H9 (cell line): ENCODE results near the gene SOBP. TPM values are rescaled to one million over a fixed set of nuclear protein-coding genes. Genes with fewer than 3 reads are reported as not detected.

ENCODE experiments used
- DNase-seq: peaks from one replicate; pipeline ENCODE4 v3.0.0-alpha.2; 2017
- H2AFZ ChIP-seq: one replicate; pipeline ENCODE4 v1.6.1; 2013; ENCODE audit warnings: mild to moderate bottlenecking, low read length, control low read depth, moderate library complexity
- H2AK5ac ChIP-seq: 2 replicates; pipeline ENCODE4 v1.6.1; 2013; ENCODE audit warnings: low read length, control low read depth, mixed read lengths; ENCODE audit not compliant: insufficient read length
- H2BK120ac ChIP-seq: one replicate; pipeline ENCODE4 v1.6.1; 2013; ENCODE audit warnings: low read depth, mild to moderate bottlenecking, low read length, control low read depth, inconsistent platforms; ENCODE audit not compliant: poor library complexity, severe bottlenecking
- H2BK12ac ChIP-seq: 2 replicates; pipeline ENCODE4 v1.6.1; 2013; ENCODE audit warnings: low read length, control low read depth, mixed read lengths, low read depth; ENCODE audit not compliant: insufficient read length
- H2BK15ac ChIP-seq: 2 replicates; pipeline ENCODE4 v1.6.1; 2013; ENCODE audit warnings: low read depth, low read length, control low read depth
- H2BK20ac ChIP-seq: one replicate; pipeline ENCODE4 v1.6.1; 2013; ENCODE audit warnings: low read depth, mild to moderate bottlenecking, low read length, control low read depth, inconsistent platforms; ENCODE audit not compliant: poor library complexity, severe bottlenecking
- H2BK5ac ChIP-seq: 2 replicates; pipeline ENCODE4 v1.6.1; 2013; ENCODE audit warnings: low read length, control low read depth, mixed read lengths; ENCODE audit not compliant: insufficient read length
- H3K14ac ChIP-seq: 2 replicates; pipeline ENCODE4 v1.6.1; 2013; ENCODE audit warnings: low read length, control low read depth; ENCODE audit not compliant: insufficient read depth
- H3K18ac ChIP-seq: 2 replicates; pipeline ENCODE4 v1.6.1; 2013; ENCODE audit warnings: low read depth, mild to moderate bottlenecking, mixed read lengths, low read length, control low read depth; ENCODE audit not compliant: insufficient read length
- H3K23ac ChIP-seq: 2 replicates; pipeline ENCODE4 v1.6.1; 2013; ENCODE audit warnings: low read length, control low read depth, mixed read lengths, low read depth; ENCODE audit not compliant: insufficient read length
- H3K23me2 ChIP-seq: 2 replicates; pipeline ENCODE4 v1.6.1; 2013; ENCODE audit warnings: low read depth, mild to moderate bottlenecking, mixed read lengths, low read length, control low read depth; ENCODE audit not compliant: insufficient read length, poor library complexity, severe bottlenecking
- H3K27ac ChIP-seq: 2 replicates; pipeline ENCODE4 v1.5.1; 2013; ENCODE audit warnings: low read length, control low read depth, mixed read lengths, low read depth; ENCODE audit not compliant: insufficient read length
- H3K27me3 ChIP-seq: 2 replicates; pipeline ENCODE4 v1.6.1; 2013; ENCODE audit warnings: low read length, control low read depth, inconsistent platforms; ENCODE audit not compliant: insufficient read depth
- H3K4ac ChIP-seq: 2 replicates; pipeline ENCODE4 v1.6.1; 2013; ENCODE audit warnings: low read depth, mild to moderate bottlenecking, control low read depth, inconsistent platforms, low read length, moderate library complexity
- H3K4me1 ChIP-seq: 2 replicates; pipeline ENCODE4 v1.6.1; 2013; ENCODE audit warnings: low read length, control low read depth, inconsistent platforms; ENCODE audit not compliant: insufficient read depth
- H3K4me2 ChIP-seq: 2 replicates; pipeline ENCODE4 v1.6.1; 2013; ENCODE audit warnings: low read length, control low read depth, mixed read lengths; ENCODE audit not compliant: insufficient read length, insufficient read depth
- H3K56ac ChIP-seq: 2 replicates; pipeline ENCODE4 v1.6.1; 2013; ENCODE audit warnings: low read depth, mild to moderate bottlenecking, mixed read lengths, low read length, control low read depth; ENCODE audit not compliant: insufficient read length
- H3K79me1 ChIP-seq: 2 replicates; pipeline ENCODE4 v1.6.1; 2013; ENCODE audit warnings: low read depth, mild to moderate bottlenecking, moderate library complexity, low read length, control low read depth, inconsistent platforms; ENCODE audit not compliant: insufficient read depth, poor library complexity, severe bottlenecking
- H3K79me2 ChIP-seq: 2 replicates; pipeline ENCODE4 v1.6.1; 2013; ENCODE audit warnings: low read length, control low read depth, inconsistent platforms; ENCODE audit not compliant: insufficient read depth
- H3K9ac ChIP-seq: 2 replicates; pipeline ENCODE4 v1.6.1; 2013; ENCODE audit warnings: low read length, control low read depth, mixed read lengths; ENCODE audit not compliant: insufficient read length; ENCODE audit errors: extremely low read depth
- H3K9me3 ChIP-seq: one replicate; pipeline ENCODE4 v1.6.1; 2013; ENCODE audit warnings: low read depth, low read length, inconsistent platforms; ENCODE audit not compliant: control insufficient read depth
- H3T11ph ChIP-seq: one replicate; pipeline ENCODE4 v1.6.1; 2013; ENCODE audit warnings: mild to moderate bottlenecking, low read length, control low read depth, inconsistent platforms
- H4K20me1 ChIP-seq: one replicate; pipeline ENCODE4 v1.6.1; 2013; ENCODE audit not compliant: control insufficient read depth, insufficient read length, insufficient read depth
- H4K5ac ChIP-seq: 2 replicates; pipeline ENCODE4 v1.6.1; 2013; ENCODE audit warnings: low read depth, mild to moderate bottlenecking, mixed read lengths, low read length, control low read depth; ENCODE audit not compliant: insufficient read length
- H4K8ac ChIP-seq: replicated peaks from 2 replicates; pipeline ENCODE4 v1.6.1; 2013; ENCODE audit warnings: low read length, control low read depth, mixed read lengths, low read depth; ENCODE audit not compliant: insufficient read length
- H4K91ac ChIP-seq: 2 replicates; pipeline ENCODE4 v1.6.1; 2013; ENCODE audit warnings: low read depth, mild to moderate bottlenecking, moderate library complexity, mixed read lengths, low read length, control low read depth; ENCODE audit not compliant: insufficient read length
- H3K27ac Mint-ChIP-seq, 3 experiments: 2 replicates in 2 of 3; 3 replicates in 1 of 3; pipeline ENCODE4 v1.8.0; 2020 to 2021; ENCODE audit warnings: mixed read lengths in 3 of 3, mild to moderate bottlenecking in 1 of 3, moderate library complexity in 1 of 3
- H3K27me3 Mint-ChIP-seq: 2 replicates; pipeline ENCODE4 v1.8.0; 2021; ENCODE audit warnings: low read depth, mild to moderate bottlenecking, moderate library complexity, mixed read lengths
- H3K36me3 Mint-ChIP-seq, 3 experiments: 2 replicates in 2 of 3; 3 replicates in 1 of 3; pipeline ENCODE4 v1.8.0; 2020 to 2021; ENCODE audit warnings: low read depth in 3 of 3, mixed read lengths in 3 of 3; ENCODE audit not compliant: insufficient read depth in 1 of 3
- H3K4me1 Mint-ChIP-seq, 2 experiments: 2 replicates each; pipeline ENCODE4 v1.8.0; 2020; ENCODE audit warnings: mixed read lengths in 2 of 2
- H3K4me3 Mint-ChIP-seq, 2 experiments: 2 replicates in 1 of 2; 3 replicates in 1 of 2; pipeline ENCODE4 v1.8.0; 2020 to 2021; ENCODE audit warnings: mild to moderate bottlenecking in 2 of 2, mixed read lengths in 2 of 2, moderate library complexity in 1 of 2
- H3K9me3 Mint-ChIP-seq, 2 experiments: 2 replicates in 1 of 2; 3 replicates in 1 of 2; pipeline ENCODE4 v1.8.0; 2020; ENCODE audit warnings: mild to moderate bottlenecking in 2 of 2, mixed read lengths in 2 of 2, moderate library complexity in 1 of 2
- WGBS: extraction: QIAGEN DNeasy Blood & Tissue Kit; methylation state at CpG from one replicate; pipeline ENCODE4 v1.1.7; 2013; ENCODE audit warnings: missing lambda C conversion rate, low lambda C conversion rate, mixed read lengths; ENCODE audit not compliant: insufficient read length; ENCODE audit errors: extremely low coverage; 5-methylcytosine and 5-hydroxymethylcytosine counted together
- total RNA-seq: library from RNA; stranded (reverse); gene quantifications from 2 replicates; pipeline ENCODE4 v1.2.1, GENCODE V29; 2021
- TF ChIP-seq, protein P1 (sequence below): fragments of 200-600 bp; sonication (generic); conservative IDR thresholded peaks from 3 replicates; pipeline ENCODE4 v1.8.0; 2021; ENCODE audit warnings: antibody characterized with exemption, mild to moderate bottlenecking

The SOBP gene
- total RNA-seq, 1 experiment from 2014 or later = 4.3 TPM

DNA sequence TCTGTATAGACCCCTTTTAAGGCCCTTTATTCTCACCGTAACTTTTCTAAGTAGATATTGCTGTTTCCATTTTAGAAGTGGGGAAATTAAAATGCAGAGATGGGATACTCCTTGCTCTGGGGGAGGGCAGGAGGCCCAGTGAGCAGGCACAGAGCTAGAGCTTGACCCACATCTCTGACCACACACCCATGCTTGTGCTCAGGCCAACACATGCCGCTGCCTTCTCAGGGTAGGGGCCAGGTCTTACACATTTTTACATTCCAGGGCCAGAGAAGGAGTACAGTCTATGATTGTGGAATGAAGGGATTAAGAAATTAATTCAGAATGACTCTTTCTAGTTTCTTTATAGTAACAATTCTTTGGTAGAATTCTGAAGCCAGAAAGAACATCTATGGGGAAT lies 104.8 kb downstream of the SOBP start:
- no peak overlapping the region for H3K4me2 ChIP-seq
- no peak overlapping the region for H2BK120ac ChIP-seq
- no peak overlapping the region for H3K4ac ChIP-seq
- H3K56ac ChIP-seq = no peak overlapping the region
- no peak for DNase-seq
- H2BK15ac ChIP-seq = no peak overlapping the region
- H3K14ac ChIP-seq = no peak overlapping the region
- H3K27me3 Mint-ChIP-seq = no peaks in the 10 kb centered on the region; the same call in 1 of the 2 replicates
- H3K4me1 Mint-ChIP-seq = peaks cover 24 to 27% of the 10 kb centered on the region in 2 experiments
- H4K91ac ChIP-seq = no peak overlapping the region
- no peak overlapping the region for H2AFZ ChIP-seq
- no peak overlapping the region for H3K4me3 Mint-ChIP-seq
- no peak overlapping the region for H4K8ac ChIP-seq
- H2BK12ac ChIP-seq = no peak overlapping the region
- no peak overlapping the region for H2BK5ac ChIP-seq
- no peaks in the 10 kb centered on the region for H3K9me3 ChIP-seq
- no peaks in the 10 kb centered on the region; the same call in 1 of the 2 replicates for H3K4me1 ChIP-seq
- no peak overlapping the region for H3T11ph ChIP-seq
- no peaks in the 10 kb centered on the region for H3K79me1 ChIP-seq
- no peaks in the 10 kb centered on the region for H3K9me3 Mint-ChIP-seq
- H3K18ac ChIP-seq = no peak overlapping the region
- TF ChIP-seq, protein P1, sequence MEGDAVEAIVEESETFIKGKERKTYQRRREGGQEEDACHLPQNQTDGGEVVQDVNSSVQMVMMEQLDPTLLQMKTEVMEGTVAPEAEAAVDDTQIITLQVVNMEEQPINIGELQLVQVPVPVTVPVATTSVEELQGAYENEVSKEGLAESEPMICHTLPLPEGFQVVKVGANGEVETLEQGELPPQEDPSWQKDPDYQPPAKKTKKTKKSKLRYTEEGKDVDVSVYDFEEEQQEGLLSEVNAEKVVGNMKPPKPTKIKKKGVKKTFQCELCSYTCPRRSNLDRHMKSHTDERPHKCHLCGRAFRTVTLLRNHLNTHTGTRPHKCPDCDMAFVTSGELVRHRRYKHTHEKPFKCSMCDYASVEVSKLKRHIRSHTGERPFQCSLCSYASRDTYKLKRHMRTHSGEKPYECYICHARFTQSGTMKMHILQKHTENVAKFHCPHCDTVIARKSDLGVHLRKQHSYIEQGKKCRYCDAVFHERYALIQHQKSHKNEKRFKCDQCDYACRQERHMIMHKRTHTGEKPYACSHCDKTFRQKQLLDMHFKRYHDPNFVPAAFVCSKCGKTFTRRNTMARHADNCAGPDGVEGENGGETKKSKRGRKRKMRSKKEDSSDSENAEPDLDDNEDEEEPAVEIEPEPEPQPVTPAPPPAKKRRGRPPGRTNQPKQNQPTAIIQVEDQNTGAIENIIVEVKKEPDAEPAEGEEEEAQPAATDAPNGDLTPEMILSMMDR = no peak
- H2AK5ac ChIP-seq = no peak overlapping the region
- H4K20me1 ChIP-seq = no peaks in the 10 kb centered on the region
- no peaks in the 10 kb centered on the region for H3K23me2 ChIP-seq
- H4K5ac ChIP-seq = no peak overlapping the region
- H3K27ac Mint-ChIP-seq = no peak overlapping the region
- no peaks in the 10 kb centered on the region for H3K79me2 ChIP-seq
- H3K23ac ChIP-seq = no peak overlapping the region
- no peak overlapping the region for H3K27ac ChIP-seq
- H2BK20ac ChIP-seq = no peak overlapping the region
- no peaks in the 10 kb centered on the region for H3K36me3 Mint-ChIP-seq
- no peaks in the 10 kb centered on the region for H3K27me3 ChIP-seq
- no CpG with 5 or more reads among the region's 2 CpGs for WGBS
- no peak overlapping the region for H3K9ac ChIP-seq
